Brain microvascular endothelial cell (primary cell): ENCODE data around the gene MAPK8IP1.

ENCODE experiments used
- DNase-seq: peaks from one replicate; pipeline ENCODE4 v3.0.0-alpha.2; 2020
- H3K27ac ChIP-seq: fragments of 250-450 bp; sonication (Bioruptor Pico); 2 replicates; pipeline ENCODE4 v1.5.1; 2020; ENCODE audit warnings: mild to moderate bottlenecking, moderate library complexity
- H3K27me3 ChIP-seq: fragments of 250-450 bp; sonication (Bioruptor Pico); replicated peaks from 2 replicates; pipeline ENCODE4 v1.5.1; 2020; ENCODE audit warnings: mild to moderate bottlenecking
- H3K36me3 ChIP-seq: fragments of 250-450 bp; sonication (Bioruptor Pico); replicated peaks from 2 replicates; pipeline ENCODE4 v1.5.1; 2020; ENCODE audit warnings: mild to moderate bottlenecking
- H3K4me3 ChIP-seq: 2 replicates; pipeline ENCODE4 v1.5.1; 2011; ENCODE audit warnings: low read depth, mild to moderate bottlenecking, control low read depth, low read length, moderate library complexity
- in situ Hi-C: cut with HindIII; loops from 2 replicates; pipeline ENCODE4 v1.10.0; 2017; ENCODE audit warnings: low sequenced_read_pairs, low pct_ligation_motif_present
- TF ChIP-seq, protein P1 (sequence below): IDR thresholded peaks from 2 replicates; pipeline ENCODE4 v1.5.1; 2011; ENCODE audit warnings: low read depth, mild to moderate bottlenecking, moderate library complexity, low read length, control low read depth, inconsistent platforms; ENCODE audit errors: missing control alignments

The MAPK8IP1 gene

GRCh38 chr11:45918962-45919675 is 33.7 kb downstream of the MAPK8IP1 start:
- H3K27me3 ChIP-seq = peaks cover 26% of the 10 kb centered on the region
- peak overlapping the region; percentile 96 for H3K4me3 ChIP-seq
- DNase-seq = no peak
- in situ Hi-C loops = no loop called here
- TF ChIP-seq, protein P1, sequence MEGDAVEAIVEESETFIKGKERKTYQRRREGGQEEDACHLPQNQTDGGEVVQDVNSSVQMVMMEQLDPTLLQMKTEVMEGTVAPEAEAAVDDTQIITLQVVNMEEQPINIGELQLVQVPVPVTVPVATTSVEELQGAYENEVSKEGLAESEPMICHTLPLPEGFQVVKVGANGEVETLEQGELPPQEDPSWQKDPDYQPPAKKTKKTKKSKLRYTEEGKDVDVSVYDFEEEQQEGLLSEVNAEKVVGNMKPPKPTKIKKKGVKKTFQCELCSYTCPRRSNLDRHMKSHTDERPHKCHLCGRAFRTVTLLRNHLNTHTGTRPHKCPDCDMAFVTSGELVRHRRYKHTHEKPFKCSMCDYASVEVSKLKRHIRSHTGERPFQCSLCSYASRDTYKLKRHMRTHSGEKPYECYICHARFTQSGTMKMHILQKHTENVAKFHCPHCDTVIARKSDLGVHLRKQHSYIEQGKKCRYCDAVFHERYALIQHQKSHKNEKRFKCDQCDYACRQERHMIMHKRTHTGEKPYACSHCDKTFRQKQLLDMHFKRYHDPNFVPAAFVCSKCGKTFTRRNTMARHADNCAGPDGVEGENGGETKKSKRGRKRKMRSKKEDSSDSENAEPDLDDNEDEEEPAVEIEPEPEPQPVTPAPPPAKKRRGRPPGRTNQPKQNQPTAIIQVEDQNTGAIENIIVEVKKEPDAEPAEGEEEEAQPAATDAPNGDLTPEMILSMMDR = no peak
- no peak overlapping the region for H3K27ac ChIP-seq
- H3K36me3 ChIP-seq = peaks cover 11% of the 10 kb centered on the region

- in situ Hi-C loops = no loop called here
- no peak overlapping the region for H3K4me3 ChIP-seq
- H3K27me3 ChIP-seq = peaks cover 32% of the 10 kb centered on the region
- peaks cover 5% of the 10 kb centered on the region for H3K36me3 ChIP-seq
- DNase-seq = no peak
- TF ChIP-seq, protein P1 = no peak
- H3K27ac ChIP-seq = no peak overlapping the region
Measured at GRCh38 chr11:45919806-45920530, 34.5 kb downstream of the MAPK8IP1 start.

- DNase-seq = no peak
- Histone ChIP-seq H3K27me3 (peaks cover 32% of the 10 kb centered on the region), H3K4me3 (no peak overlapping the region), H3K36me3 (no peaks in the 10 kb centered on the region), H3K27ac (no peak overlapping the region)
- in situ Hi-C loops = no loop called here
- TF ChIP-seq, protein P1 = no peak
Measured at GRCh38 chr11:45920531-45921477, 35.4 kb downstream of the MAPK8IP1 start.

GRCh38 chr11:45921561-45922424 is 36.3 kb downstream of the MAPK8IP1 start:
- TF ChIP-seq, protein P1 = no peak
- no peak overlapping the region for H3K27ac ChIP-seq
- no peaks in the 10 kb centered on the region for H3K36me3 ChIP-seq
- H3K4me3 ChIP-seq = no peak overlapping the region
- H3K27me3 ChIP-seq = peaks cover 32% of the 10 kb centered on the region
- no peak for DNase-seq
- in situ Hi-C loops = no loop called here
